HG02763 (cell line): Measurements from ENCODE around the gene NCAPG2.
"Not testable (repeated sequence)": the region's sequence is repeated elsewhere in the genome, so short reads cannot be mapped to it uniquely, and the experiment has no call there.

Source experiments
- ATAC-seq: cut with Tn5 transposase; IDR thresholded peaks from one replicate; pipeline ENCODE4 v1.9.1; 2021; ENCODE audit warnings: mild to moderate bottlenecking, moderate library complexity; ENCODE audit not compliant: unreplicated experiment

NCAPG2 gene

GRCh38 chr7:158710651-158711102 is 6.1 kb upstream of the NCAPG2 start:
- no peak for ATAC-seq

GRCh38 chr7:158707610-158708009 is 3.0 kb upstream of the NCAPG2 start:
- ATAC-seq, result no peak

GRCh38 chr7:158706710-158707590 is 2.3 kb upstream of the NCAPG2 start:
- no peak for ATAC-seq

- ATAC-seq, result no peak
These were observed 1.7 kb upstream of the NCAPG2 start for GRCh38 chr7:158706273-158706704.

GRCh38 chr7:158705234-158705850 is 738 bp upstream of the NCAPG2 start:
- no peak for ATAC-seq

- not testable (repeated sequence) for ATAC-seq
These were observed 703 bp downstream of the NCAPG2 start for GRCh38 chr7:158703679-158704523.

GRCh38 chr7:158702944-158703343 is 1.7 kb downstream of the NCAPG2 start:
- ATAC-seq, result no peak

- ATAC-seq, result no peak
These were observed 2.4 kb downstream of the NCAPG2 start for GRCh38 chr7:158702196-158702595.

- no peak for ATAC-seq
These were observed 4.6 kb downstream of the NCAPG2 start for GRCh38 chr7:158700008-158700407.

GRCh38 chr7:158699341-158699740 is 5.3 kb downstream of the NCAPG2 start:
- no peak for ATAC-seq

- ATAC-seq, result no peak
These were observed 5.9 kb downstream of the NCAPG2 start for GRCh38 chr7:158698657-158699195.

GRCh38 chr7:158697597-158697996 is 7.0 kb downstream of the NCAPG2 start:
- not testable (repeated sequence) for ATAC-seq

- peak; percentile 85 for ATAC-seq
These were observed 8.7 kb downstream of the NCAPG2 start for GRCh38 chr7:158695726-158696452.

GRCh38 chr7:158695056-158695455 is 9.5 kb downstream of the NCAPG2 start:
- ATAC-seq, result no peak

GRCh38 chr7:158694650-158695049 is 10.0 kb downstream of the NCAPG2 start:
- ATAC-seq, result no peak

- ATAC-seq, result no peak
These were observed 15.1 kb downstream of the NCAPG2 start for GRCh38 chr7:158689488-158689887.

- no peak for ATAC-seq
These were observed 17.2 kb downstream of the NCAPG2 start for GRCh38 chr7:158687406-158687805.

GRCh38 chr7:158685693-158686092 is 18.9 kb downstream of the NCAPG2 start:
- no peak for ATAC-seq

GRCh38 chr7:158684329-158684728 is 20.3 kb downstream of the NCAPG2 start:
- no peak for ATAC-seq

GRCh38 chr7:158683541-158683940 is 21.1 kb downstream of the NCAPG2 start:
- no peak for ATAC-seq
